Endothelial cell of umbilical vein (primary cell): ENCODE results near the gene CLNK. TPM values are rescaled to one million over a fixed set of nuclear protein-coding genes. Genes with fewer than 3 reads are reported as not detected.

ENCODE experiments used
- BruUV-seq: library from RNA; stranded (reverse); fragments of 400-500 nt; replicated peaks from 2 replicates; lab custom pipeline; 2021; lab: Mats Ljungman, UMichigan
- CTCF ChIA-PET: fragments of 300-600, 350-600 bp; sonication (Branson Sonifier 250); formaldehyde crosslinking; loops from one replicate; lab custom pipeline; 2021; ENCODE audit warnings: antibody characterized with exemption, inconsistent platforms; lab: Charles Lee
- POLR2A ChIA-PET: fragments of 300-600, 350-600 bp; sonication (Branson Sonifier 250); formaldehyde crosslinking; loops from one replicate; lab custom pipeline; 2021; ENCODE audit warnings: antibody characterized with exemption, inconsistent platforms; lab: Charles Lee
- DNase-seq: peaks from one replicate; pipeline ENCODE4 v3.0.0-alpha.2; 2011; ENCODE audit warnings: low read depth, low spot score
- FAIRE-seq: peaks from 2 replicates; lab custom pipeline; 2011; peaks lifted over from hg19 to GRCh38; lab: Jason Lieb, UNC
- H2AFZ ChIP-seq: 2 replicates; pipeline ENCODE4 v1.6.0; 2012; ENCODE audit warnings: low read depth, low read length, control low read depth, inconsistent platforms
- H3K27ac ChIP-seq: 2 replicates; pipeline ENCODE4 v1.5.1; 2011; ENCODE audit warnings: low read depth, mild to moderate bottlenecking, control low read depth, low read length, moderate library complexity; ENCODE audit not compliant: insufficient read depth
- H3K27me3 ChIP-seq, 2 experiments: 2 replicates each; pipeline versions ENCODE4 v1.6.0 to v1.6.1; 2011; ENCODE audit warnings: low read length in 2 of 2, mixed read lengths in 1 of 2; ENCODE audit not compliant: control insufficient read depth in 2 of 2, insufficient read depth in 2 of 2
- H3K36me3 ChIP-seq, 2 experiments: 2 replicates in 1 of 2; 3 replicates in 1 of 2; pipeline ENCODE4 v1.5.1; 2011; ENCODE audit warnings: low read length in 2 of 2, mild to moderate bottlenecking in 1 of 2, moderate library complexity in 1 of 2; ENCODE audit not compliant: control insufficient read depth in 2 of 2, insufficient read depth in 2 of 2; ENCODE audit errors: extremely low read depth in 1 of 2
- H3K4me1 ChIP-seq: 3 replicates; pipeline ENCODE4 v1.5.1; 2011; ENCODE audit warnings: mild to moderate bottlenecking, low read length; ENCODE audit not compliant: control insufficient read depth, insufficient read depth; ENCODE audit errors: extremely low read depth
- H3K4me2 ChIP-seq: 2 replicates; pipeline ENCODE4 v1.6.1; 2011; ENCODE audit warnings: low read length, control low read depth, mixed read lengths; ENCODE audit not compliant: insufficient read depth
- H3K4me3 ChIP-seq, 3 experiments: fragments of 200-600 bp in 1 of 3; sonication (generic), shearing (Covaris generic) in 1 of 3; replicated peaks in 1 of 3; 2 replicates each; pipeline ENCODE4 v1.5.1; 2011 to 2016; ENCODE audit warnings: control low read depth in 3 of 3, low read length in 3 of 3, mild to moderate bottlenecking in 2 of 3, inconsistent platforms in 1 of 3, low read depth in 1 of 3, moderate library complexity in 1 of 3; ENCODE audit not compliant: insufficient read depth in 1 of 3
- H3K79me2 ChIP-seq: 2 replicates; pipeline ENCODE4 v1.6.0; 2012; ENCODE audit warnings: low read length, inconsistent platforms; ENCODE audit not compliant: control insufficient read depth, insufficient read depth
- H3K9ac ChIP-seq: replicated peaks from 2 replicates; pipeline ENCODE3; 2011; ENCODE audit warnings: low read length, control low read depth; ENCODE audit not compliant: insufficient read depth; ENCODE audit errors: extremely low read depth
- H3K9me1 ChIP-seq: replicated peaks from 3 replicates; pipeline ENCODE4 v1.6.0; 2011; ENCODE audit warnings: mild to moderate bottlenecking, low read length; ENCODE audit not compliant: control insufficient read depth, insufficient read depth; ENCODE audit errors: extremely low read depth
- H3K9me3 ChIP-seq: replicated peaks from 2 replicates; pipeline ENCODE4 v1.5.1; 2012; ENCODE audit warnings: low read length, inconsistent platforms; ENCODE audit not compliant: control insufficient read depth, insufficient read depth
- H4K20me1 ChIP-seq: replicated peaks from 2 replicates; pipeline ENCODE3; 2011; ENCODE audit warnings: mild to moderate bottlenecking, low read length; ENCODE audit not compliant: control insufficient read depth, insufficient read depth; ENCODE audit errors: extremely low read depth
- EZH2 ChIP-seq: IDR thresholded peaks from 2 replicates; pipeline ENCODE4 v1.6.1; 2012; ENCODE audit warnings: borderline replicate concordance, low read depth, mild to moderate bottlenecking, moderate library complexity, low read length, inconsistent platforms; ENCODE audit not compliant: severe bottlenecking
- FOS ChIP-seq: IDR thresholded peaks from 2 replicates; pipeline ENCODE4 v1.6.1; 2011; ENCODE audit warnings: mild to moderate bottlenecking, low read length, moderate library complexity, borderline replicate concordance; ENCODE audit not compliant: insufficient read depth
- GATA2 ChIP-seq: IDR thresholded peaks from 2 replicates; pipeline ENCODE4 v1.7.0; 2011; ENCODE audit warnings: low read depth, mild to moderate bottlenecking, moderate library complexity, mixed read lengths, low read length; ENCODE audit not compliant: insufficient read length, insufficient read depth
- JUN ChIP-seq: IDR thresholded peaks from 2 replicates; pipeline ENCODE4 v1.6.1; 2011; ENCODE audit warnings: borderline replicate concordance, low read depth; ENCODE audit not compliant: insufficient read length, insufficient read depth
- MAX ChIP-seq: IDR thresholded peaks from 2 replicates; pipeline ENCODE4 v1.6.1; 2011; ENCODE audit not compliant: insufficient read depth, insufficient read length
- MYC ChIP-seq: IDR thresholded peaks from one replicate; pipeline ENCODE4 v1.6.1; 2011; ENCODE audit warnings: mild to moderate bottlenecking, low read depth, low read length
- POLR2A ChIP-seq: IDR thresholded peaks from 2 replicates; pipeline ENCODE4 v1.6.1; 2012; ENCODE audit warnings: low read depth, mild to moderate bottlenecking, control low read depth, low read length
- POLR2AphosphoS5 ChIP-seq: IDR thresholded peaks from 2 replicates; pipeline ENCODE4 v1.6.1; 2012; ENCODE audit warnings: low read depth, mild to moderate bottlenecking, control low read depth, low read length, moderate library complexity; ENCODE audit not compliant: insufficient read depth
- dilution Hi-C: fragments of 300-500 bp; cut with MboI; formaldehyde crosslinking; loops from one replicate; pipeline ENCODE4 v1.15.0; 2019; ENCODE audit warnings: low sequenced_read_pairs; ENCODE audit not compliant: extremely low pct_ligation_motif_present
- intact Hi-C: fragments of 100-400 bp; cut with micrococcal nuclease; formaldehyde crosslinking; loops from one replicate; pipeline ENCODE4 v1.10.0; 2022
- polyA plus RNA-seq, 4 experiments: library from polyadenylated mRNA; depleted of rRNA in 3 of 4; stranded (reverse) in 3 of 4; unstranded in 1 of 4; fragments of >200 nt; gene quantifications; 2 replicates each; pipeline versions ENCODE4 v1.2.1 to v1.2.3, GENCODE V29; 2011 to 2012; ENCODE audit warnings: missing spikeins in 1 of 4
- total RNA-seq: library from RNA; stranded (reverse); gene quantifications from 2 replicates; pipeline ENCODE4 v1.2.3, GENCODE V29; 2021
- TF ChIP-seq, protein P1 (sequence below), 2 donors: IDR thresholded peaks; 1 replicate in 1 of 2; 2 replicates in 1 of 2; pipeline ENCODE4 v1.5.1; 2011; ENCODE audit warnings: low read length in 2 of 2, mild to moderate bottlenecking in 2 of 2, moderate library complexity in 2 of 2, control low read depth in 1 of 2, inconsistent platforms in 1 of 2, low read depth in 1 of 2; ENCODE audit not compliant: insufficient read depth in 1 of 2; ENCODE audit errors: extremely low read depth in 1 of 2

The CLNK gene
- total and polyA plus RNA-seq, 2 donors (not counting 3 experiments of a cell fraction or from before 2014, with no cell fraction given) = not detected

DNA sequence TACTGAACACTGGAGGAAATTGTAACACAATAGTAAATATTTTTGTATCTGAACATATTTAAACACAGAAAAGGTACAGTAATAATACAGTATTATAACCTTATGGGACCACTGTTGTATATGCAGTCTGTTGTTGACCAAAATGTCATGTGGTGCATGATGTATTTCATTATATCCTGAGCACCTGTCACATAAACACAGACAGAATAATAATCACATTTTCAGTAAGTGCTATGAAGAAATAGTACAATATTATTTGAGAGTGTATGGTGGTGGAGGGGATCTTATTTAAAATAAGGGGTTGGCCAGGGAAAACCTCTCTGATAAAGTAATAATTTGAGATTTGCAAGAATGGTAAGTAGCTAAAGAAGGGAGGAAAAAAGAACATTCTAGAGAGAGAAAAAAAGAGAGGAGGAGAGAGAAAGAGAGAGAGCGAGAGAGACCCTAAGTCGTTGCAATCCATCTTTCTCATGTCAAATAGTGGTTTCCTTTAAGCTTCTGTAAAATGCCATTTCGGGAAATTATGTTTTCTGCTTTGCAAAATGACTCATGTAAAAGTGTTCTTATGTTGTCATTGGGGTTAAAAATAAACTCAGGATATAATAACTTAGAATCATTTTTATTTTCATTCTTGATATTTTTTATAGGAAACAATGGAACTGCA is 19.3 kb upstream of the CLNK start:
- Histone ChIP-seq H2AFZ (no peak overlapping the region), H3K4me1 (no peaks in the 10 kb centered on the region), H3K4me2 (no peak overlapping the region), H3K9me1 (no peaks in the 10 kb centered on the region), H3K27me3 (no peaks in the 10 kb centered on the region), H3K9me3 (no peaks in the 10 kb centered on the region), H4K20me1 (no peaks in the 10 kb centered on the region), H3K27ac (no peak overlapping the region), H3K36me3 (no peaks in the 10 kb centered on the region), H3K9ac (no peak overlapping the region), H3K79me2 (no peaks in the 10 kb centered on the region), H3K4me3 (no peak overlapping the region)
- no peak for FAIRE-seq
- ChIA-PET POLR2A (interaction anchor here (0.7 kb wide), 1 partner anchor 42 kb away, joined by 3 read pairs; no protein-coding TSS in a partner anchor), CTCF (interaction anchor here (1.2 kb wide), 1 partner anchor 12 kb away, joined by 3 read pairs; no protein-coding TSS in a partner anchor)
- DNase-seq = no peak
- dilution Hi-C loops = no loop called here
- BruUV-seq = no TSS peak
- intact Hi-C loops = loop anchor here (2.0 kb wide), 1 partner anchor 47 kb away; no protein-coding TSS in a partner anchor
- TF ChIP-seq, protein P1, sequence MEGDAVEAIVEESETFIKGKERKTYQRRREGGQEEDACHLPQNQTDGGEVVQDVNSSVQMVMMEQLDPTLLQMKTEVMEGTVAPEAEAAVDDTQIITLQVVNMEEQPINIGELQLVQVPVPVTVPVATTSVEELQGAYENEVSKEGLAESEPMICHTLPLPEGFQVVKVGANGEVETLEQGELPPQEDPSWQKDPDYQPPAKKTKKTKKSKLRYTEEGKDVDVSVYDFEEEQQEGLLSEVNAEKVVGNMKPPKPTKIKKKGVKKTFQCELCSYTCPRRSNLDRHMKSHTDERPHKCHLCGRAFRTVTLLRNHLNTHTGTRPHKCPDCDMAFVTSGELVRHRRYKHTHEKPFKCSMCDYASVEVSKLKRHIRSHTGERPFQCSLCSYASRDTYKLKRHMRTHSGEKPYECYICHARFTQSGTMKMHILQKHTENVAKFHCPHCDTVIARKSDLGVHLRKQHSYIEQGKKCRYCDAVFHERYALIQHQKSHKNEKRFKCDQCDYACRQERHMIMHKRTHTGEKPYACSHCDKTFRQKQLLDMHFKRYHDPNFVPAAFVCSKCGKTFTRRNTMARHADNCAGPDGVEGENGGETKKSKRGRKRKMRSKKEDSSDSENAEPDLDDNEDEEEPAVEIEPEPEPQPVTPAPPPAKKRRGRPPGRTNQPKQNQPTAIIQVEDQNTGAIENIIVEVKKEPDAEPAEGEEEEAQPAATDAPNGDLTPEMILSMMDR (IDR thresholded peaks at IDR 0.05; ENCODE audit: extremely low read depth in 1 of 2, insufficient read depth in 1 of 2, low read depth in 1 of 2, low read length in 2 of 2) = no peak
- no peak for TF ChIP-seq MAX
- no peak for TF ChIP-seq POLR2A
- TF ChIP-seq FOS = no peak
- no peak for TF ChIP-seq GATA2
- no peak for TF ChIP-seq EZH2
- no peak for TF ChIP-seq POLR2AphosphoS5
- TF ChIP-seq JUN = no peak
- TF ChIP-seq MYC = no peak
